GM19240 (cell line): ENCODE data around the gene ERMP1.
"Not testable (repeated sequence)": the region's sequence is repeated elsewhere in the genome, so short reads cannot be mapped to it uniquely, and the experiment has no call there.

Experiments
- DNase-seq: peaks from one replicate; pipeline ENCODE4 v3.0.0; 2011; ENCODE audit warnings: low spot score; ENCODE audit not compliant: insufficient read length

Gene ERMP1

GRCh38 chr9:5820425-5820824 lies 12.5 kb downstream of the ERMP1 start:
- DNase-seq = no peak

GRCh38 chr9:5819174-5819573 lies 13.7 kb downstream of the ERMP1 start:
- DNase-seq = no peak

GRCh38 chr9:5818424-5819142 lies 14.3 kb downstream of the ERMP1 start:
- no peak for DNase-seq

GRCh38 chr9:5817862-5818261 lies 15.1 kb downstream of the ERMP1 start:
- no peak for DNase-seq

- DNase-seq = no peak
These were observed 17.5 kb downstream of the ERMP1 start for GRCh38 chr9:5815461-5815860.

- DNase-seq = no peak
These were observed 19.1 kb downstream of the ERMP1 start for GRCh38 chr9:5813824-5814223.

- DNase-seq = no peak
These were observed 21.2 kb downstream of the ERMP1 start for GRCh38 chr9:5811751-5812150.

- no peak for DNase-seq
These were observed 27.4 kb downstream of the ERMP1 start for GRCh38 chr9:5805478-5805877.

- DNase-seq = no peak
These were observed 31.2 kb downstream of the ERMP1 start for GRCh38 chr9:5801739-5802113.

- DNase-seq = no peak
These were observed 31.8 kb downstream of the ERMP1 start for GRCh38 chr9:5800969-5801738.

- DNase-seq = not testable (repeated sequence)
These were observed 32.5 kb downstream of the ERMP1 start for GRCh38 chr9:5800378-5800777.

- DNase-seq = no peak
These were observed 33.6 kb downstream of the ERMP1 start for GRCh38 chr9:5799314-5799713.

GRCh38 chr9:5798581-5798980 lies 34.3 kb downstream of the ERMP1 start:
- no peak for DNase-seq

GRCh38 chr9:5796298-5796697 lies 36.6 kb downstream of the ERMP1 start:
- DNase-seq = no peak

GRCh38 chr9:5793812-5794211 lies 39.1 kb downstream of the ERMP1 start:
- DNase-seq = no peak

- DNase-seq = no peak
These were observed 41.0 kb downstream of the ERMP1 start for GRCh38 chr9:5791870-5792269.

- no peak for DNase-seq
These were observed 42.0 kb downstream of the ERMP1 start for GRCh38 chr9:5790923-5791322.

GRCh38 chr9:5789489-5789888 lies 43.4 kb downstream of the ERMP1 start:
- no peak for DNase-seq

- DNase-seq = no peak
These were observed 45.1 kb downstream of the ERMP1 start for GRCh38 chr9:5787759-5788302.

- no peak for DNase-seq
These were observed 45.7 kb downstream of the ERMP1 start for GRCh38 chr9:5787220-5787619.

GRCh38 chr9:5786370-5787127 lies 46.4 kb downstream of the ERMP1 start:
- no peak for DNase-seq
